Kidney (tissue), 14 donors: ENCODE results near the gene LIG3. TPM values are rescaled to one million over a fixed set of nuclear protein-coding genes. Genes with fewer than 3 reads are reported as not detected.

ENCODE experiments used
- DNase-seq, 5 donors: peaks; one replicate each; pipeline ENCODE4 v3.0.0-alpha.2; 2013 to 2020
- FAIRE-seq: peaks from 2 replicates; lab custom pipeline; 2012; peaks lifted over from hg19 to GRCh38; lab: Jason Lieb, UNC
- H3K27ac ChIP-seq, 2 donors: one replicate each; pipeline ENCODE4 v1.7.0; 2013; ENCODE audit warnings: low read depth in 2 of 2, low read length in 2 of 2, inconsistent platforms in 1 of 2
- H3K27me3 ChIP-seq: one replicate; pipeline ENCODE4 v1.7.1; 2013; ENCODE audit warnings: low read length, inconsistent platforms; ENCODE audit not compliant: control insufficient read depth, insufficient read depth
- H3K36me3 ChIP-seq, 3 donors: one replicate each; pipeline versions ENCODE4 v1.7.0 to v1.7.1; 2013; ENCODE audit warnings: low read length in 3 of 3, control low read depth in 1 of 3, inconsistent platforms in 1 of 3; ENCODE audit not compliant: insufficient read depth in 3 of 3, control insufficient read depth in 2 of 3
- H3K4me1 ChIP-seq, 3 donors: one replicate each; pipeline versions ENCODE4 v1.7.0 to v1.7.1; 2013; ENCODE audit warnings: low read length in 3 of 3, inconsistent platforms in 1 of 3, low read depth in 1 of 3; ENCODE audit not compliant: control insufficient read depth in 2 of 3, insufficient read depth in 2 of 3
- H3K4me3 ChIP-seq, 3 donors: one replicate each; pipeline versions ENCODE4 v1.7.0 to v1.8.1; 2013; ENCODE audit warnings: low read length in 3 of 3, control low read depth in 1 of 3, inconsistent platforms in 1 of 3
- H3K9ac ChIP-seq, 3 donors: one replicate each; pipeline versions ENCODE4 v1.7.0 to v1.7.1; 2013; ENCODE audit warnings: low read length in 3 of 3, control low read depth in 1 of 3, inconsistent platforms in 1 of 3
- H3K9me3 ChIP-seq, 3 donors: one replicate each; pipeline versions ENCODE4 v1.7.0 to v1.7.1; 2013; ENCODE audit warnings: low read length in 3 of 3, control low read depth in 1 of 3, inconsistent platforms in 1 of 3; ENCODE audit not compliant: control insufficient read depth in 2 of 3, insufficient read depth in 1 of 3
- intact Hi-C: fragments of 100-400 bp; cut with DNase I; formaldehyde crosslinking; loops from one replicate; pipeline ENCODE4 v1.11.1; 2022
- polyA plus RNA-seq: library from polyadenylated mRNA; stranded (reverse); fragments of 350-450 nt; fragmentation: Illumina TruSeq; extraction: RNeasy Lipid Tissue Mini Kit (QIAGEN cat#74804); gene quantifications from one replicate; pipeline ENCODE4 v1.2.3, GENCODE V29; 2014; ENCODE audit warnings: low read depth, low replicate concordance; ENCODE audit not compliant: insufficient read depth
- total RNA-seq: library from RNA; stranded (reverse); fragmentation: NEBNext Ultra II Directional; extraction: Animal tissue kit (Norgen Biotek cat#: 25700); gene quantifications from one replicate; pipeline ENCODE4 v1.2.1, GENCODE V29; 2021
- TF ChIP-seq, protein P1 (sequence below): IDR thresholded peaks from 3 replicates; pipeline ENCODE4 v1.5.1; 2012; ENCODE audit warnings: mild to moderate bottlenecking, moderate library complexity, borderline replicate concordance; ENCODE audit not compliant: insufficient read depth; ENCODE audit errors: extremely low read depth
- donor health status: control.
- donor health status: control.
- donor health status: control.
- donor health status: control.
- donor health status: control.
- donor health status: DM: yes; HTN: yes; CAD: no.
- donor health status: Normal renal cell carcinoma (clear cell type).

The LIG3 gene
- total and polyA plus RNA-seq, 2 donors from 2014 or later, result 7.6 to 34.1 TPM

DNA sequence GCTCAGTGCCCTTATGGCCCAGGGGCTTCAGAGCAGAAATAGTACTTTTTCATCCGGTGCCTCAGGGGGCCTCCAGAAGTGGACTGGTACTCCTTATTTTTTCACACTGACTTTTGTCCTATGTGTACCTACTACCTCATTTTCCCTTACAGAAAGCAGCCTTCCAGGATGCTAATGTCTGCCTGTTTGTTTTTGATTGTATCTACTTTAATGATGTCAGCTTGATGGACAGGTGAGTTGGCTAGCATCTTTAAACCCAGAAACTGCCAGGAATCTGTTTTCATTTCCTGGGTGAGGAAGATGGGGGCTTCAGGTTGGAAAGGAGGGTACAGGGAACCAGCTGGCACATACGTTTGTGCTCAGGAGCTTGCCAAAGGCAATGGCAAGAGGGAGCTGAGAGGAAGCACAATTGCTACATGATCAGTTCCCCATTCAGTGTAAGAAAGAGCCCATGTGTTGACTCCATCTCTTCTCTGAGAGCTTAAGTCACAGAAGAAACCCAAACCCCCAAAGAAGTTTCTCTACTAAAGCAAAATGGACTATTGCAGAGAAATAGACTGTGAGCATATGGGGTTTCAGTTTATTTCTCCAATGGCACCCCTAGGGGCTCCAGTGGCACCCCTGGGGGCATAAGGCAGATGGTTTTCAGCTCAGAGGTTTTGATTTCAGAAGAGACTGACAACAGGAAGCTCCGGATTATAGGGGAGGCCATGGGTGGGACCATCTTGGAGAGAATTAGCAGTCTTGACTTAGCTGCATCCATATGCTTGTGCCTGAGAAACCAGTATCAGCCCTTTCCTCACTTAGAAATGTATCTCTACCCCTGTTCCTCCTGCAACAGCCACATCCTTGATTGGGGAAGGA is 16.3 kb downstream of the LIG3 start:
- TF ChIP-seq, protein P1, sequence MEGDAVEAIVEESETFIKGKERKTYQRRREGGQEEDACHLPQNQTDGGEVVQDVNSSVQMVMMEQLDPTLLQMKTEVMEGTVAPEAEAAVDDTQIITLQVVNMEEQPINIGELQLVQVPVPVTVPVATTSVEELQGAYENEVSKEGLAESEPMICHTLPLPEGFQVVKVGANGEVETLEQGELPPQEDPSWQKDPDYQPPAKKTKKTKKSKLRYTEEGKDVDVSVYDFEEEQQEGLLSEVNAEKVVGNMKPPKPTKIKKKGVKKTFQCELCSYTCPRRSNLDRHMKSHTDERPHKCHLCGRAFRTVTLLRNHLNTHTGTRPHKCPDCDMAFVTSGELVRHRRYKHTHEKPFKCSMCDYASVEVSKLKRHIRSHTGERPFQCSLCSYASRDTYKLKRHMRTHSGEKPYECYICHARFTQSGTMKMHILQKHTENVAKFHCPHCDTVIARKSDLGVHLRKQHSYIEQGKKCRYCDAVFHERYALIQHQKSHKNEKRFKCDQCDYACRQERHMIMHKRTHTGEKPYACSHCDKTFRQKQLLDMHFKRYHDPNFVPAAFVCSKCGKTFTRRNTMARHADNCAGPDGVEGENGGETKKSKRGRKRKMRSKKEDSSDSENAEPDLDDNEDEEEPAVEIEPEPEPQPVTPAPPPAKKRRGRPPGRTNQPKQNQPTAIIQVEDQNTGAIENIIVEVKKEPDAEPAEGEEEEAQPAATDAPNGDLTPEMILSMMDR, result no peak
- Histone ChIP-seq H3K4me3 (no peak overlapping the region), H3K27me3 (no peaks in the 10 kb centered on the region), H3K4me1 (peaks cover 0 to 10% (median 9%) of the 10 kb centered on the region in 3 donors), H3K9me3 (no peaks in the 10 kb centered on the region), H3K9ac (no peak overlapping the region), H3K36me3 (peaks cover 10 to 48% (median 25%) of the 10 kb centered on the region in 3 donors), H3K27ac (peak overlapping the region in 1 of 2 donors; percentile 66)
- DNase-seq, result no peak
- no peak for FAIRE-seq
- intact Hi-C loops, result loop anchor here (10.0 kb wide), 1 partner anchor 118 kb away; the partner anchor contains the start of gene RAD51D

DNA sequence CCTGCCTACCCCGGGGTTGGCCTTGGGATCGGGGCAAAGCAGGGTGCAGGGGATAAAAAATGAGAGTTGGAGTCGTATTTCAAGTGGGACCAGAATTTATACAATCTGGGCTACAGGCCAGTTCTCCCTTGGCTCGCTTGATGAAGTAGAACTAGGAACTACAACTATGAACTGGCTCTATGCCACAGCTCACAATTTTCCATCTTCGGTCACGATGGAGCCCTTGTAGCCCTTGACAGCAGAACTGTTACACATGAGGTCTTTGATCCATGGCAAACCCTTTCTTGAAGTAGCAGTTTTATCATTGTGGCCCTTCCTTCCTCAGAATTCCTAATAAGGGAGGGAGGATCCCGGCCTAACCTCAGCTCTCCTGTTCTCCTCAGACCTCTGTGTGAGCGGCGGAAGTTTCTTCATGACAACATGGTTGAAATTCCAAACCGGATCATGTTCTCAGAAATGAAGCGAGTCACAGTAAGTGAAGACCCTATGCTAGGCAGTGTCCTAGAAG is 17.1 kb downstream of the LIG3 start:
- no peaks in the 10 kb centered on the region for H3K9me3 ChIP-seq
- H3K4me1 ChIP-seq, result peaks cover 0 to 10% (median 9%) of the 10 kb centered on the region in 3 donors
- H3K27ac ChIP-seq, result peak overlapping the region; percentile 19 to 66
- H3K4me3 ChIP-seq, result no peak overlapping the region
- TF ChIP-seq, protein P1, result no peak
- FAIRE-seq (no peak), DNase-seq (peak in 4 of 5 donors; percentile 53 to 95 (median 76))
- H3K27me3 ChIP-seq, result no peaks in the 10 kb centered on the region
- H3K9ac ChIP-seq, result no peak overlapping the region
- peaks cover 7 to 45% (median 18%) of the 10 kb centered on the region in 3 donors for H3K36me3 ChIP-seq
- intact Hi-C loops, result loop anchor here (10.0 kb wide), 1 partner anchor 117 kb away; the partner anchor contains the start of gene RAD51D

DNA sequence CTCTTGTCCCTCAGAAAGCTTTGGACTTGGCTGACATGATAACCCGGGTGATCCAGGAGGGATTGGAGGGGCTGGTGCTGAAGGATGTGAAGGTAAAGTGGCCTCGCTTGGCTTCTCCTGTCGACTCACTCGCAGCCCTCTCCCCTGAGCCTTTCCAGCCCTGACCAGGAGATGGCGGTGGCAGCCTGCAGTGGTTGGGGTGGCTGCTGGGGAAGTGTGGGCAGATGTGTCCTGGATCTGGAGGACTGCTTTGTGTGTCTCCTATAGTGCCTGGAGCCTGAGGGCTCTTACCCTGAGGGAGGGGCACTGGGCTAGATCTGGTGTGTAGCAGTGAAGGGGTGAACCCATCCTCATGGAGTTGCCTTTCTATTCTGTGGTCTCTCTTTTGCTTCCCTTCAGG is 17.9 kb downstream of the LIG3 start:
- Histone ChIP-seq H3K27ac (peak overlapping the region in 1 of 2 donors; percentile 33), H3K4me1 (peaks cover 0 to 10% (median 9%) of the 10 kb centered on the region in 3 donors), H3K9me3 (no peaks in the 10 kb centered on the region), H3K4me3 (no peak overlapping the region), H3K9ac (no peak overlapping the region), H3K36me3 (peaks cover 4 to 37% (median 11%) of the 10 kb centered on the region in 3 donors), H3K27me3 (no peaks in the 10 kb centered on the region)
- TF ChIP-seq, protein P1, result peak; percentile 68
- no peak for FAIRE-seq
- DNase-seq, result peak in 4 of 5 donors; percentile 47 to 75 (median 58)
- intact Hi-C loops, result loop anchor here (10.0 kb wide), 1 partner anchor 117 kb away; the partner anchor contains the start of gene RAD51D
